ENCODE measurements around the gene GALC.

GALC gene

GRCh38 chr14:87989956-87990299 lies 3.1 kb downstream of the GALC start:
- peak; percentile 39 for DNase-seq (ENCODE audit: low read depth)
- H3K4me3 ChIP-seq (ENCODE audit: low read length) = no peak overlapping the region
- TF ChIP-seq, protein P1, sequence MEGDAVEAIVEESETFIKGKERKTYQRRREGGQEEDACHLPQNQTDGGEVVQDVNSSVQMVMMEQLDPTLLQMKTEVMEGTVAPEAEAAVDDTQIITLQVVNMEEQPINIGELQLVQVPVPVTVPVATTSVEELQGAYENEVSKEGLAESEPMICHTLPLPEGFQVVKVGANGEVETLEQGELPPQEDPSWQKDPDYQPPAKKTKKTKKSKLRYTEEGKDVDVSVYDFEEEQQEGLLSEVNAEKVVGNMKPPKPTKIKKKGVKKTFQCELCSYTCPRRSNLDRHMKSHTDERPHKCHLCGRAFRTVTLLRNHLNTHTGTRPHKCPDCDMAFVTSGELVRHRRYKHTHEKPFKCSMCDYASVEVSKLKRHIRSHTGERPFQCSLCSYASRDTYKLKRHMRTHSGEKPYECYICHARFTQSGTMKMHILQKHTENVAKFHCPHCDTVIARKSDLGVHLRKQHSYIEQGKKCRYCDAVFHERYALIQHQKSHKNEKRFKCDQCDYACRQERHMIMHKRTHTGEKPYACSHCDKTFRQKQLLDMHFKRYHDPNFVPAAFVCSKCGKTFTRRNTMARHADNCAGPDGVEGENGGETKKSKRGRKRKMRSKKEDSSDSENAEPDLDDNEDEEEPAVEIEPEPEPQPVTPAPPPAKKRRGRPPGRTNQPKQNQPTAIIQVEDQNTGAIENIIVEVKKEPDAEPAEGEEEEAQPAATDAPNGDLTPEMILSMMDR (IDR thresholded peaks at IDR 0.05; ENCODE audit: insufficient read depth, low read depth, low read length, missing control alignments) = no peak

- no peak for DNase-seq (ENCODE audit: low read depth)
- TF ChIP-seq, protein P1 (IDR thresholded peaks at IDR 0.05; ENCODE audit: insufficient read depth, low read depth, low read length, missing control alignments) = no peak
- no peak overlapping the region for H3K4me3 ChIP-seq (ENCODE audit: low read length)
Measured at GRCh38 chr14:87989221-87989955, 3.6 kb downstream of the GALC start.

- TF ChIP-seq, protein P1 (IDR thresholded peaks at IDR 0.05; ENCODE audit: insufficient read depth, low read depth, low read length, missing control alignments) = no peak
- H3K4me3 ChIP-seq (ENCODE audit: low read length) = no peak overlapping the region
- no peak for DNase-seq (ENCODE audit: low read depth)
Measured at GRCh38 chr14:87979689-87980088, 13.3 kb downstream of the GALC start.

DNA sequence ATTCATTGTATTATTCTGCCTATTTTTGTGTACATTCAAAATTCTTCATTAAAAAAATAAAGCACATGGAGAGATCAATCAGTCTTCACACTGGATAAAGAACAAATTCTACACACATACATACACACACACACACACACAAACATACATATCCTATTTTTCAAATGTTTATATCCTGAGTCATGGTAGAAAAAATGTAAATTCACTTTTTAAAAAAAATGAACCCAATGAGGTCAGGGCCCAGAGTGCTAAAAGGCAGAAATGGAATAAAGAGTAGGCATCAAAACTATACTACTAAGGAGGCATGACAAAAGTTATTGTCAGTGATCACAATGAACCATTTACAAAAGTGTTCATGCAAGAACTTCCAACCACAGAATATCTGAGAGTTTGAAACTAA lies 17.3 kb downstream of the GALC start:
- no peak overlapping the region for H3K4me3 ChIP-seq (ENCODE audit: low read length)
- TF ChIP-seq, protein P1 (IDR thresholded peaks at IDR 0.05; ENCODE audit: insufficient read depth, low read depth, low read length, missing control alignments) = no peak
- no peak for DNase-seq (ENCODE audit: low read depth)

- H3K4me3 ChIP-seq (ENCODE audit: low read length) = no peak overlapping the region
- TF ChIP-seq, protein P1 (IDR thresholded peaks at IDR 0.05; ENCODE audit: insufficient read depth, low read depth, low read length, missing control alignments) = no peak
- DNase-seq (ENCODE audit: low read depth) = no peak
Measured at GRCh38 chr14:87971010-87971409, 22.0 kb downstream of the GALC start.

DNA sequence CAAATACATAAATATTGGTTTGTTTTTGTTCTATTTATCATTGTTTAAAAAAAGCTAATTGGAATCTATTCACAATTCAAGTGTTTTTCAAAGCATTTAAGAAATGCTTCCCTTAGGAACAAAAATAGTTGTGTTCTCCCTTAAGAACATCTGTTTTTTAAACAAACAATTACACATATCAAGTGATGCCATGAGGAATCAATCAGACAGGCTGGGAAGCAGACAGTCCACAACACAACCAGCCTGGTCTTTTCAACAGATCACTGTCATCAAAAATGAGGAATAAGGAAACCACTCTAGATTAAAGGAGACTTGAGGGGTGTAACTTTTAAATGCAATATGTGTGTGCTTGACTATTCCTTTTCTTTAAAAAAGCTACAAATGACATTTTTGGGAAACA lies 25.5 kb downstream of the GALC start:
- no peak overlapping the region for H3K4me3 ChIP-seq (ENCODE audit: low read length)
- no peak for DNase-seq (ENCODE audit: low read depth)
- TF ChIP-seq, protein P1 (IDR thresholded peaks at IDR 0.05; ENCODE audit: insufficient read depth, low read depth, low read length, missing control alignments) = no peak

- peak; percentile 86 for DNase-seq (ENCODE audit: low read depth)
- TF ChIP-seq, protein P1 (IDR thresholded peaks at IDR 0.05; ENCODE audit: insufficient read depth, low read depth, low read length, missing control alignments) = no peak
- no peak overlapping the region for H3K4me3 ChIP-seq (ENCODE audit: low read length)
Measured at GRCh38 chr14:87966816-87967215, 26.2 kb downstream of the GALC start.
